ENCODE results near the gene TVP23A. TPM values are rescaled to one million over a fixed set of nuclear protein-coding genes. Genes with fewer than 3 reads are reported as not detected.

Gene TVP23A
- polyA plus RNA-seq, 1 donor from 2014 or later = 9.1 TPM

GRCh38 chr16:10862438-10862837 is 43.8 kb upstream of the TVP23A start:
- Histone ChIP-seq H3K79me2 (replicated peaks; ENCODE audit: insufficient read depth, low read length) (no peaks in the 10 kb centered on the region), H3K9me2 (ENCODE audit: insufficient read depth, low read length) (no peaks in the 10 kb centered on the region), H3K9ac (ENCODE audit: low read length) (no peak overlapping the region), H3K27ac (ENCODE audit: low read length) (no peak overlapping the region), H3K27me3 (ENCODE audit: insufficient read depth, low read depth, low read length) (no peaks in the 10 kb centered on the region), H3K4me2 (ENCODE audit: low read length) (no peak overlapping the region), H3K9me3 (ENCODE audit: low read length) (no peaks in the 10 kb centered on the region), H2AFZ (ENCODE audit: low read depth, low read length) (no peak overlapping the region), H4K20me1 (ENCODE audit: insufficient read depth) (no peaks in the 10 kb centered on the region), H3K36me3 (ENCODE audit: insufficient read depth, low read length) (no peaks in the 10 kb centered on the region), H3F3A (ENCODE audit: insufficient read depth, low read length, poor library complexity, severe bottlenecking) (no peaks in the 10 kb centered on the region), H3K4me3 (ENCODE audit: low read length) (no peak overlapping the region)
- TF ChIP-seq REST (IDR thresholded peaks at IDR 0.05; ENCODE audit: borderline replicate concordance) (no peak), MXI1 (conservative IDR thresholded peaks at IDR 0.05; ENCODE audit: poor library complexity, severe bottlenecking) (no peak), SMC3 (conservative IDR thresholded peaks at IDR 0.05; ENCODE audit: poor library complexity) (no peak), EP300 (conservative IDR thresholded peaks at IDR 0.05; ENCODE audit: poor library complexity, severe bottlenecking) (no peak), POLR2AphosphoS5 (IDR thresholded peaks at IDR 0.05) (no peak), TAF1 (IDR thresholded peaks at IDR 0.05; ENCODE audit: low read depth) (no peak), EZH2 (IDR thresholded peaks at IDR 0.05; ENCODE audit: borderline replicate concordance, insufficient read depth, low read length, poor library complexity, severe bottlenecking) (no peak), RAD21 (conservative IDR thresholded peaks at IDR 0.05) (no peak)
- TF ChIP-seq, protein P1, sequence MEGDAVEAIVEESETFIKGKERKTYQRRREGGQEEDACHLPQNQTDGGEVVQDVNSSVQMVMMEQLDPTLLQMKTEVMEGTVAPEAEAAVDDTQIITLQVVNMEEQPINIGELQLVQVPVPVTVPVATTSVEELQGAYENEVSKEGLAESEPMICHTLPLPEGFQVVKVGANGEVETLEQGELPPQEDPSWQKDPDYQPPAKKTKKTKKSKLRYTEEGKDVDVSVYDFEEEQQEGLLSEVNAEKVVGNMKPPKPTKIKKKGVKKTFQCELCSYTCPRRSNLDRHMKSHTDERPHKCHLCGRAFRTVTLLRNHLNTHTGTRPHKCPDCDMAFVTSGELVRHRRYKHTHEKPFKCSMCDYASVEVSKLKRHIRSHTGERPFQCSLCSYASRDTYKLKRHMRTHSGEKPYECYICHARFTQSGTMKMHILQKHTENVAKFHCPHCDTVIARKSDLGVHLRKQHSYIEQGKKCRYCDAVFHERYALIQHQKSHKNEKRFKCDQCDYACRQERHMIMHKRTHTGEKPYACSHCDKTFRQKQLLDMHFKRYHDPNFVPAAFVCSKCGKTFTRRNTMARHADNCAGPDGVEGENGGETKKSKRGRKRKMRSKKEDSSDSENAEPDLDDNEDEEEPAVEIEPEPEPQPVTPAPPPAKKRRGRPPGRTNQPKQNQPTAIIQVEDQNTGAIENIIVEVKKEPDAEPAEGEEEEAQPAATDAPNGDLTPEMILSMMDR (IDR thresholded peaks at IDR 0.05; ENCODE audit: poor library complexity, severe bottlenecking) = no peak

GRCh38 chr16:10859658-10860057 is 41.1 kb upstream of the TVP23A start:
- H2AFZ ChIP-seq (ENCODE audit: low read depth, low read length) = no peak overlapping the region
- no peaks in the 10 kb centered on the region for H3K27me3 ChIP-seq (ENCODE audit: insufficient read depth, low read depth, low read length)
- no peaks in the 10 kb centered on the region for H3K9me2 ChIP-seq (ENCODE audit: insufficient read depth, low read length)
- H4K20me1 ChIP-seq (ENCODE audit: insufficient read depth) = no peaks in the 10 kb centered on the region
- H3K4me2 ChIP-seq (ENCODE audit: low read length) = no peak overlapping the region
- no peak overlapping the region for H3K27ac ChIP-seq (ENCODE audit: low read length)
- H3K9ac ChIP-seq (ENCODE audit: low read length) = no peak overlapping the region
- no peaks in the 10 kb centered on the region for H3F3A ChIP-seq (ENCODE audit: insufficient read depth, low read length, poor library complexity, severe bottlenecking)
- H3K79me2 ChIP-seq (replicated peaks; ENCODE audit: insufficient read depth, low read length) = no peaks in the 10 kb centered on the region
- H3K9me3 ChIP-seq (ENCODE audit: low read length) = no peaks in the 10 kb centered on the region
- no peak overlapping the region for H3K4me3 ChIP-seq (ENCODE audit: low read length)
- no peaks in the 10 kb centered on the region for H3K36me3 ChIP-seq (ENCODE audit: insufficient read depth, low read length)
- TF ChIP-seq SMC3 (conservative IDR thresholded peaks at IDR 0.05; ENCODE audit: poor library complexity) = no peak

GRCh38 chr16:10859020-10859419 is 40.4 kb upstream of the TVP23A start:
- Histone ChIP-seq H3K9me2 (ENCODE audit: insufficient read depth, low read length) (no peaks in the 10 kb centered on the region), H3K27me3 (ENCODE audit: insufficient read depth, low read depth, low read length) (no peaks in the 10 kb centered on the region), H3K9me3 (ENCODE audit: low read length) (no peaks in the 10 kb centered on the region), H3K4me2 (ENCODE audit: low read length) (no peak overlapping the region), H3K9ac (ENCODE audit: low read length) (no peak overlapping the region), H3K36me3 (ENCODE audit: insufficient read depth, low read length) (no peaks in the 10 kb centered on the region), H3F3A (ENCODE audit: insufficient read depth, low read length, poor library complexity, severe bottlenecking) (no peaks in the 10 kb centered on the region), H3K4me3 (ENCODE audit: low read length) (no peak overlapping the region), H3K79me2 (replicated peaks; ENCODE audit: insufficient read depth, low read length) (no peaks in the 10 kb centered on the region), H4K20me1 (ENCODE audit: insufficient read depth) (no peaks in the 10 kb centered on the region), H3K27ac (ENCODE audit: low read length) (no peak overlapping the region), H2AFZ (ENCODE audit: low read depth, low read length) (no peak overlapping the region)
- TF ChIP-seq, protein P1 (IDR thresholded peaks at IDR 0.05; ENCODE audit: poor library complexity, severe bottlenecking) = no peak
- TF ChIP-seq EZH2 (IDR thresholded peaks at IDR 0.05; ENCODE audit: borderline replicate concordance, insufficient read depth, low read length, poor library complexity, severe bottlenecking) (no peak), EP300 (conservative IDR thresholded peaks at IDR 0.05; ENCODE audit: poor library complexity, severe bottlenecking) (no peak), RAD21 (conservative IDR thresholded peaks at IDR 0.05) (no peak), POLR2AphosphoS5 (IDR thresholded peaks at IDR 0.05) (no peak), REST (IDR thresholded peaks at IDR 0.05; ENCODE audit: borderline replicate concordance) (no peak), SMC3 (conservative IDR thresholded peaks at IDR 0.05; ENCODE audit: poor library complexity) (no peak), TAF1 (IDR thresholded peaks at IDR 0.05; ENCODE audit: low read depth) (no peak), MXI1 (conservative IDR thresholded peaks at IDR 0.05; ENCODE audit: poor library complexity, severe bottlenecking) (no peak)
